HFF-Myc (cell line): Measurements from ENCODE around the gene SNTG2.

Experiments used
- DNase-seq: peaks from one replicate; pipeline ENCODE4 v3.0.0-alpha.2; 2011; ENCODE audit warnings: low read depth; ENCODE audit errors: extremely low read depth
- H3K4me3 ChIP-seq: replicated peaks from 2 replicates; pipeline ENCODE4 v1.5.1; 2011; ENCODE audit warnings: low read depth, mild to moderate bottlenecking, control low read depth, low read length
- CTCF ChIP-seq: IDR thresholded peaks from 2 replicates; pipeline ENCODE4 v1.5.1; 2012; ENCODE audit warnings: mild to moderate bottlenecking, low read depth, low read length, control low read depth; ENCODE audit errors: missing control alignments

Gene SNTG2

GRCh38 chr2:926259-926793, 24.3 kb upstream of the SNTG2 start:
- no peak overlapping the region for H3K4me3 ChIP-seq
- no peak for TF ChIP-seq CTCF
- no peak for DNase-seq

GRCh38 chr2:926896-927295, 23.8 kb upstream of the SNTG2 start:
- no peak overlapping the region for H3K4me3 ChIP-seq
- no peak for TF ChIP-seq CTCF
- DNase-seq = no peak

- no peak for DNase-seq
- no peak for TF ChIP-seq CTCF
These were observed 21.5 kb upstream of the SNTG2 start for GRCh38 chr2:929011-929735.

GRCh38 chr2:929925-930324, 20.7 kb upstream of the SNTG2 start:
- TF ChIP-seq CTCF = no peak
- DNase-seq = no peak
- no peak overlapping the region for H3K4me3 ChIP-seq

More at GRCh38 chr2:929011-929735, 21.5 kb upstream of the SNTG2 start:
- no peak overlapping the region for H3K4me3 ChIP-seq

GRCh38 chr2:930935-931334, 19.7 kb upstream of the SNTG2 start:
- DNase-seq = no peak
- H3K4me3 ChIP-seq = no peak overlapping the region
- TF ChIP-seq CTCF = no peak

- no peak overlapping the region for H3K4me3 ChIP-seq
- no peak for TF ChIP-seq CTCF
- no peak for DNase-seq
These were observed 18.1 kb upstream of the SNTG2 start for GRCh38 chr2:932320-933115.
